ENCODE results near the gene CD55.
A peak's percentile ranks its signal among the peaks of the same experiment; 100 is the strongest.
"Not testable (repeated sequence)": the region's sequence is repeated elsewhere in the genome, so short reads cannot be mapped to it uniquely, and the experiment has no call there.

Gene CD55

GRCh38 chr1:207306603-207307002 is 14.9 kb upstream of the CD55 start:
- DNase-seq, result no peak

GRCh38 chr1:207308451-207309190 is 12.9 kb upstream of the CD55 start:
- no peak for DNase-seq

DNA sequence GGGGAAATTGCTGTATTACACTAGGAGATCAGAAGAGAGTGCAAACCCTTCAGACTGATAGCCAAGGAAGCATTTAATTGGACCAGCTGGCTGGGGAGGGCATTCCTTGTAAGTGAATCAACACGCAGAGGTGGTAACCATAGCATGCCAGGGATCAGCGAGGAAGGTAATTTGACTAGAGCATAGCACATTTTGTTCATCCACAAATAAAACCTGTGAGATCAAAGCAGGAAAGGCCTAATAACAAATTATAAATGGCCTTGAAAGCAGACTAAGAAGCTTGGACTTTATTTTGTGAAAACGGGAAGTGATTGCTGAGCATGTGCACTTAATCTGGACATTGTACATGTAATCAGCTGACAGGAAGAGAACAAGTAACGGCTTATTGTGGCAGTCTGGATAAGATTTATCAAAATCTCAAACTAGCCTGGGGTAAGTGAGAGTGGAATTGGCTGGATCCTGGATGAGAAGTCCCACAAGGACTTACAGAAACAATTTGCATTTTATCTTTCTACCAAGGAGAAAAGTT is 11.7 kb upstream of the CD55 start:
- no peak for DNase-seq

- DNase-seq, result no peak
Measured at GRCh38 chr1:207311888-207312603, 9.4 kb upstream of the CD55 start.

DNA sequence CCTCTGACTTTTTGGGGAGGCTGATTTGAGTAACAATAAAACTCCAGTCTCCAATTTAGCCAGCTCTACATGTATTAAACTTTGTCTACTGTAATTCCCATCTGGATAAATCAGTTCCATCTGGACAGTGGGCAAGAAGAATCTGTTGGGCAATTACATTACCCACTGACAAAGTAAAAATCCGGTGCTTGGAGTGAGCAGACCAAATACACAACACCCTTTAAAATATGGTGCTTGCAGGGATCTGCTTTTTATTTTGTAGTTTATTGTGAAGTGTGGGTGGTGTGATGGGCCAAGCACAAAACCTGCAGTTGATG is 8.9 kb upstream of the CD55 start:
- no peak for DNase-seq

DNA sequence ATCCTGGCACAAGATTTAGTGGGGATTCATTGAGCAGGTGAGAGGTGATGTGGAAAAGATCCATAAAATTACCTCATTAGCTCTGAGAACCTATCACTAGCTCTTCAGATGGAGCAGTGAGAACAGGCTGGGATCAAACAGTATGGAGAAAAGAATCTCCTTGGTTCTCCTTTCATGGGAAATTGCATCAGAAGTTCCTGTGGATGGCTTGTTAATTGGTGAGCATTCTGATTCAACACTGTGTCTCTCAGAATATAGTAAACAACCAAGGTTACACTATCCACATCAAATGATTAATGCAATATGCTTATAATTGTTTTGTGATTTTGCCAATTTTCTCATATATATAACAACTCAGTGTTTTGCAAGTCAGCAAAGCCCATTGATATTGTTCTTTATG is 8.3 kb upstream of the CD55 start:
- no peak for DNase-seq

GRCh38 chr1:207314816-207315215 is 6.7 kb upstream of the CD55 start:
- DNase-seq, result no peak

GRCh38 chr1:207315435-207315834 is 6.0 kb upstream of the CD55 start:
- DNase-seq, result no peak

DNA sequence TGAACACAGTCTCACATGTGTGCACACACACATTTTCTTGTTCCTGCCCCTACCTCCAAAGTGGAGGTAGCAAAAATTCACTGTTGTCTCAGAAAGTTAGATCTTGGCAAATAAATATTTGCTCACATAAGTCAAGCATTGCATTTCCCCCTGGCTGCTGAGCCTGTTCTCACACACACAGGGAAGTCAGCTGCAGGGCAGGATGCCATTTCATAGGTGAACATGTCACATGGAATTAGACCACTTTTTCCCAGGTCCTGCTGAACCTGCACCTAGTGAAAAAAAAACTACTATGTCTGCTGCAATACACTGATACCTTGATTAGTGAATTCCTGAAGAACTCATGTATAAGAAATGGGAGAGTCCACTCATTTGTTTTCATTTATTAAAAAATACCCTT is 5.3 kb upstream of the CD55 start:
- DNase-seq, result no peak

GRCh38 chr1:207316622-207317391 is 4.7 kb upstream of the CD55 start:
- DNase-seq, result no peak

DNA sequence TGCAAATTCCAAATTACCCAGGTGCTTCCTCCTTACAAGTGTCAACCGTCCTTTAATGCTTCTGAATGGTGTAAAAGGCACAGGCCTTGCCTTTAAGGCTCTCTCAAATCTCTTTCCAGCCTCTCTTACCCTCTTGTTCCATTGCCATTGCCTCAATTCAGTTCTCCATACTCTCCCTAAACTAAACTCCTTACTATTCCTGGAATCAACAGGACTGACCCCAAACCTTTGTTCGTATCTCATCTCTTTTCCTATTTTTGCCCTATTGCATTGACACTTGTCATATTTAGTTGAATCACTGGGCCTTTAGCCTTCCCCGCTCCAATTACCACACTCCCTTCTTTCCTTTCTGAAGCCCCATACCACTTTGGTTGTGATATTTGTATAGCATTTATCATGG is 3.9 kb upstream of the CD55 start:
- no peak for DNase-seq

DNA sequence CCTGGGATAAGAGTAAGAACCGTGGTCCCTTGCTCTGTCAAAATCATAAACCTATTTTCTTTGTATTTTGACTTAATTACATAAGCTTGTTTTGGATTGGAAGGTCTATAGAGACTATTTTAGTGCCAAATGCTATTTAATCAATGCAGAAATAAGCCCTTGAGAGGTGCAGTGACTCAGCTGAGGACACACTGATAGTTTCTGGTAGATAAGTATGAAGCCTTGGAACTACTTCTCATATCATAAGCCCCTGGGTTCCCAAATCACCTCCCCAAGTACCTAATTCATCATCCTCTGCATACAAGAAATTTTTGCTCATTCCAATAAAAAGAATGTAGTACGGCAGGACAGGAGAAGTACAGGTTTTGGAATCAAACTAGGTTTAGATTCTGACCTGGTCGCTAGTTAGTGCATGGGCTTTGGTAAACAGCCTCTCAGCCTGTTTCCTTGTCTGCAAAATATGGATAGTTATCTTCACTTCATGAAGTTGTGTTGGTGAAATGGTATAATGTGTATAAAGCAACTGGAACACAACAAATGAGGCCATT is 3.3 kb upstream of the CD55 start:
- no peak for DNase-seq

- no peak for DNase-seq
Measured at GRCh38 chr1:207319199-207319598, 2.3 kb upstream of the CD55 start.

DNA sequence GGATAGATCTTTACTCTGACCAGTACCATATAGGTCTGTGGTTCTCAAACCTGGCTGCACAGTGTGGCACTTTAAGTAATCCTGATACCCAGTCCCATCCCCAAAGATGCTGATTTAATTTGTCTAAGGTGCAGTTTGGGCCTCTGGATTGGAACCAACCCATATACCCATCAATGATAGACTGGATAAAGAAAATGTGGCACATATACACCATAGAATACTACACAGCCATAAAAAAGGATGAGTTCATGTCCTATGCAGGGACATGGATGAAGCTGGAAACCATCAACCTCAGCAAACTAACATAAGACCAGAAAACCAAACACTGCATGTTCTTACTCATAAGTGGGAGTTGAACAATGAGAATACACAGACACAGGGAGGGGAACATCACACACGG is 1.4 kb upstream of the CD55 start:
- DNase-seq, result not testable (repeated sequence)

DNA sequence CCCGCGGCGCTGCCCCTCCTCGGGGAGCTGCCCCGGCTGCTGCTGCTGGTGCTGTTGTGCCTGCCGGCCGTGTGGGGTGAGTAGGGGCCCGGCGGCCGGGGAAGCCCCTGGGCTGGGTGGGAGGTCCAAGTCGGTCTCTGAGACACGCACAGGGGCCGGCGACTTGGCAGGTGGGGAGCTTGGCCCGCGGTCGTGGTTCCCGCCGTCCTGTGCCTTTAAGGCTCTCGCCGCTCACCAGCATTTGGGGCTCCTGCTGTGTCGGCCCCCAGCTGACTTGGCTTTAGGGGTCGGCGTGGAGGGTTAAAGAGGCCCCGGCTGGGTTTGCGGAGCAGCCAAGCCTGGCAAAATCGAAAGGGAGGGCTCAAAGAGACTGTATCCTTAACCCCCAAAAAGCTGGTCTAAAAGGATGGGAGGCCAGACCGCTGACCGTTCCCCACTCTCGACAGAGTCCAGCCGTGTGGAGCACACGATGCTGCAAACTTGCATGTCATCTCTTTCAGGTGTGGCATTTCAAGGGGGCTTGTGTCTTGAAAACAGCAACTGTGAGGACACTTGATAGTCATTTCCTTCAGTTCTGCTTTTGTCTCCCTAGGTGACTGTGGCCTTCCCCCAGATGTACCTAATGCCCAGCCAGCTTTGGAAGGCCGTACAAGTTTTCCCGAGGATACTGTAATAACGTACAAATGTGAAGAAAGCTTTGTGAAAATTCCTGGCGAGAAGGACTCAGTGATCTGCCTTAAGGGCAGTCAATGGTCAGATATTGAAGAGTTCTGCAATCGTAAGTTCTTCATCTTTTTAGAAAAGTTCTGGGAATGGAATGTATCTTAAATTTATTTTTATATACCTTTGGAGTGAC is 540 bp downstream of the CD55 start:
- peak; percentile 32 for DNase-seq

GRCh38 chr1:207323425-207324225 is 2.1 kb downstream of the CD55 start:
- no peak for DNase-seq

- no peak for DNase-seq
Measured at GRCh38 chr1:207328004-207328403, 6.5 kb downstream of the CD55 start.

GRCh38 chr1:207328908-207329440 is 7.5 kb downstream of the CD55 start:
- DNase-seq, result no peak

DNA sequence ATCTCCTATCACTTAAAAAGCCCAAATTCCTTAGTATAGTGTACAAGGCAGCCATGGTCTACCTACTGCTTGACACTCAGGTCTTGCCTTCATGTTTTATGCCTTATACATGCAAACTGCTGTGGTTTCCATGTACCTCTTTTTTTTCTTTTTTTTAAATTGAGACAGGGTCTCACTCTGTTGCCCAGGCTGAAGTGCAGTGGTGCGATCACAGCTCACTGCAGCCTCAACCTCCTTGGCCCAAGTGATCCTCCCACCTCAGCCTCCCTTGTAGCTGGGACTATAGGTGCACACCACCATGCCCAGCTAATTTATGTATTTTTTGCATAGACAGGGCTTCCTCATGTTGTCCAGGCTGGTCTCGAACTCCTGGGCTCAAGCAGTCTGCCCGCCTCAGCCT is 8.0 kb downstream of the CD55 start:
- DNase-seq, result no peak

DNA sequence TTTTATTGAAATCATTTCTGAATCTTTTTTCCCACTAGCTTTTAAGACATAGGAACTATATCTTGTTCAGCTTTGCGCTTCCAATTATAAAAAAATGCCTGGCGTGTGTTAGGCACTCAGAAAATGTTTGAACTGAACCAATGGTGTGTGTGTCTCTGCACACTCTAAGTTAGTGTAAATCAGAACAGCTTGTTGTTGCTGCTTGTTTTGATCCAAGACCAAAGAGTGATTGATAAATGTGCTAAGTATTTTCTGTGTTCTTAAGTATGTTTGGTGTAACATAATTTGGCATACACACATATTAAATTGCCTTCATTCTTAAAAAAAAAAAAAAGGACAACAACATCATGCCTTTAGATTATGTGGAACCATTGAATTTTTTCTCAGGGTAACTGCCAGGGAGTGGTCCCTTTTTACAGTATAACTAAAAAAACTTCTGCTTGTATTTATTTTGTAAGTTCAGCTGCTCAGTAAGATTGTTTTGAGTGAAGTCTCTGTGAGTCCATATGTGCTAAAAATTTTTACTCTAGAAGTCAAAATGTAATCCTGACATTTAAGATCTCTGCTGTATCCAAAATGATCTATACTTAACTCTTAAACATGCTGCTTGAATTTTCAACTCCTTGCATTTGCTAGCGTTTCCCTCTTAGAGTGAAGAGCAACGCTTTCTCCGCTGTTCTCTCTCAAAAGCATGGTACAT is 8.7 kb downstream of the CD55 start:
- no peak for DNase-seq
